Adrenal gland (tissue), 5 donors: ENCODE results near the gene ATP9B.

ENCODE experiments used
- CTCF ChIP-seq, 6 experiments: fragments of 450-650 bp in 4 of 6; fragments of 200-600 bp in 2 of 6; sonication (generic) in 1 of 6; IDR thresholded peaks; 1 replicate in 5 of 6; 2 replicates in 1 of 6; pipeline versions ENCODE4 v1.5.1 to v1.8.0; 2016 to 2021; ENCODE audit warnings: antibody characterized with exemption in 6 of 6, mild to moderate bottlenecking in 2 of 6, moderate library complexity in 1 of 6
- POLR2A ChIP-seq, 2 donors: fragments of 450-650 bp; IDR thresholded peaks; one replicate each; pipeline ENCODE4 v1.6.1; 2017; ENCODE audit warnings: antibody characterized with exemption in 2 of 2, mild to moderate bottlenecking in 2 of 2, moderate library complexity in 1 of 2
- donor health status: DM: no; HTN: no; CAD: no.

GRCh38 chr18:79365701-79366100, 296.5 kb downstream of the ATP9B start:
- TF ChIP-seq POLR2A (IDR thresholded peaks at IDR 0.05), result no peak
- TF ChIP-seq CTCF (IDR thresholded peaks at IDR 0.05), result no peak
